ENCODE measurements around the gene MRC2. TPM values are rescaled to one million over a fixed set of nuclear protein-coding genes. Genes with fewer than 3 reads are reported as not detected.

Gene MRC2
- total RNA-seq, 1 donor from 2014 or later: 361 TPM

GRCh38 chr17:62605588-62605987 is 21.9 kb upstream of the MRC2 start:
- TF ChIP-seq EZH2 (IDR thresholded peaks at IDR 0.05; ENCODE audit: insufficient read depth, low read length): no peak
- TF ChIP-seq CTCF (IDR thresholded peaks at IDR 0.05; ENCODE audit: insufficient read depth, low read depth, low read length): no peak
- Mint-ChIP-seq H3K27ac (ENCODE audit: unreplicated experiment) (no peak overlapping the region), H3K36me3 (ENCODE audit: low read depth, unreplicated experiment) (peaks cover 33% of the 10 kb centered on the region), H3K27me3 (ENCODE audit: low read depth, unreplicated experiment) (no peaks in the 10 kb centered on the region), H3K4me1 (ENCODE audit: low read depth, unreplicated experiment) (peaks cover 5% of the 10 kb centered on the region), H3K9me3 (ENCODE audit: unreplicated experiment) (no peaks in the 10 kb centered on the region), H3K4me3 (ENCODE audit: unreplicated experiment) (no peak overlapping the region)
- Histone ChIP-seq H3K36me3 (ENCODE audit: insufficient read depth, low read length) (peaks cover 44% of the 10 kb centered on the region), H3K4me1 (ENCODE audit: insufficient read depth, low read length) (no peaks in the 10 kb centered on the region), H3K4me3 (ENCODE audit: insufficient read depth, low read depth, low read length) (no peak overlapping the region), H4K20me1 (ENCODE audit: insufficient read depth, low read length) (peaks cover 4% of the 10 kb centered on the region), H3K9ac (ENCODE audit: low read length) (no peak overlapping the region), H3K27me3 (ENCODE audit: insufficient read depth, low read length) (no peaks in the 10 kb centered on the region), H3K9me3 (ENCODE audit: insufficient read depth, low read depth, low read length) (no peaks in the 10 kb centered on the region), H3K27ac (ENCODE audit: low read depth, low read length) (no peak overlapping the region), H3K79me2 (ENCODE audit: insufficient read depth, low read length) (no peaks in the 10 kb centered on the region), H2AFZ (ENCODE audit: low read depth, low read length) (no peak overlapping the region), H3K4me2 (ENCODE audit: low read length) (no peak overlapping the region)
- FAIRE-seq (no peak), DNase-seq (ENCODE audit: low read depth) (no peak)

GRCh38 chr17:62611292-62611691 is 16.2 kb upstream of the MRC2 start:
- H3K27me3 Mint-ChIP-seq (ENCODE audit: low read depth, unreplicated experiment): no peaks in the 10 kb centered on the region

More at GRCh38 chr17:62611292-62611691, 16.2 kb upstream of the MRC2 start:
- Histone ChIP-seq H3K9me3 (ENCODE audit: insufficient read depth, low read depth, low read length) (no peaks in the 10 kb centered on the region), H3K27ac (ENCODE audit: low read depth, low read length) (no peak overlapping the region), H2AFZ (ENCODE audit: low read depth, low read length) (no peak overlapping the region), H3K4me3 (ENCODE audit: insufficient read depth, low read depth, low read length) (no peak overlapping the region), H3K27me3 (ENCODE audit: insufficient read depth, low read length) (no peaks in the 10 kb centered on the region), H4K20me1 (ENCODE audit: insufficient read depth, low read length) (peaks cover 4% of the 10 kb centered on the region), H3K79me2 (ENCODE audit: insufficient read depth, low read length) (no peaks in the 10 kb centered on the region), H3K36me3 (ENCODE audit: insufficient read depth, low read length) (peaks cover 38% of the 10 kb centered on the region), H3K4me1 (ENCODE audit: insufficient read depth, low read length) (no peaks in the 10 kb centered on the region), H3K4me2 (ENCODE audit: low read length) (no peak overlapping the region), H3K9ac (ENCODE audit: low read length) (no peak overlapping the region)
- TF ChIP-seq EZH2 (IDR thresholded peaks at IDR 0.05; ENCODE audit: insufficient read depth, low read length) (no peak), CTCF (IDR thresholded peaks at IDR 0.05; ENCODE audit: insufficient read depth, low read depth, low read length) (no peak)
- no peak for DNase-seq (ENCODE audit: low read depth)
- Mint-ChIP-seq H3K27ac (ENCODE audit: unreplicated experiment) (no peak overlapping the region), H3K4me1 (ENCODE audit: low read depth, unreplicated experiment) (peaks cover 27% of the 10 kb centered on the region), H3K36me3 (ENCODE audit: low read depth, unreplicated experiment) (peaks cover 23% of the 10 kb centered on the region), H3K4me3 (ENCODE audit: unreplicated experiment) (no peak overlapping the region), H3K9me3 (ENCODE audit: unreplicated experiment) (no peaks in the 10 kb centered on the region)
- FAIRE-seq: no peak
